NCI-H2196 (cell line): ENCODE measurements around the gene BMPR1A.

ENCODE experiments used
- DNase-seq: peaks from one replicate; lab custom pipeline; 2025; ENCODE audit not compliant: unreplicated experiment; lab: John Stamatoyannopoulos, UW

Gene BMPR1A

DNA sequence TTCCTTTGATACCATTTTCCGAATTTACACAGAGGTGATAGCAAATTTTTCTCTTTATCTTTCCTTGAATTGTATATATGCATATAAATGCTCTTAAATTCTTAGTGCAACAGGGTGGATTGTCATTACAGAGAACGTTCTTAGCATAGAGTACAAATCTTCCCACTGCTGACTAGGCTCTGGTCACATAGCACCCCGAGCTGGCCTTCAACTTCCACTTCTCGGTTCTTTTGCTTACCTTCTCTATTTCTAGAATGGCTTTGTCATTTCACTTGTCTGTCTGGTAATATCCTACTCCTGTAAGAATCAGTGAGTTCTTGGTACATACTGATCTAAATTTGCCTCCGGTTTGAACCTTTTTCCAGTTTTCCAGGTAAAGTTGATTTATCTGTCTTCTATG is 225.3 kb downstream of the BMPR1A start:
- DNase-seq = no peak
